Activated CD4-positive, alpha-beta T cell treated with anti-CD3 and anti-CD28 coated beads, Interleukin-2, Interleukin-6, amounts not matched to agents 100 ng/mL and 50 ng/mL, durations not matched to agents 16 hours and 8 hours (primary cell): Measurements from ENCODE around the gene PER1.

Experiments
- DNase-seq: peaks from one replicate; pipeline ENCODE4 v3.0.0-alpha.2; 2020

PER1 gene

GRCh38 chr17:8153525-8153956, 1.3 kb upstream of the PER1 start:
- peak; percentile 51 for DNase-seq

DNA sequence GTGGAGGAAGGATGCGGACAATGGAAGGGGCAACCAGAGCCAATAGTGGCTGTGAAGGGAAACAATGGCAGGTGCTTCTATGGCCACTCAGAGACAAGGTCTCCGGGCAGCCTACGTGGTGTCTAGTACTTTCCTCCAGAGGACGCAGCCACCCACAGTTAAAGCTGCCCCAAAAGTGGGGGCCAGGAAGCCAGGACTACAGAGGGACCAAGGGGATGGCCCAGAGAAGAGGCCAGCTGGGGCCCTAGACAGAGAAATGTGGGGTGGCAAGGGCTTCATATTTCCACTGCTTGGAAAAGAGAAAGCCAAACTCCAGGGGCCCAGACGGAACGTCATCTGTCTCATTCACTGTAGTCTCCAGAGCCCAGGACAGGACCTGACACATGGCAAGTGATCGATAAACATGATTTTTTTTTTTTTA, 837 bp upstream of the PER1 start:
- DNase-seq: no peak

DNA sequence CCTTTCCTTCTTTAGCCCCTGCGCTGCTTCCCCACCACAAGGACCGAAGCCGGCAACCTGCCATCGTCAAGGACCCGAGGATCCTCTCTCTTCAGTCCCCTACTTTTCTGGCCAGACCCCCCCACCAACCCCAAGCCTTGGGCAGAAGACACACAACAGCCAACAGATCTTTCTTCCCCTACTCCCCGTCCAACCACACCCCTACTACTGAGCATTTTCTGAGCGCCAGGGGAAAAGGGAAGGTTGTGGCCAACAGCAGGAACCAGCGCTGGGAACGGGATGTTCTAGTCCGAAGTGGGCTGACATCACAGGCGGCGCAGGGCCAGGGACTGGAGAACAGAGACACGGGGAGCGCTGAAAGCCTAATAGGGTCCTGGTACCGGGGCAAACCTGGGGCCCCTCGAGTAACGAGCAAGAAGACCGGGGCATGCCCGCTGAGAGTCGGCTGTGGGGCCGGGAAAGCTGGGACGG, 528 bp downstream of the PER1 start:
- no peak for DNase-seq

DNA sequence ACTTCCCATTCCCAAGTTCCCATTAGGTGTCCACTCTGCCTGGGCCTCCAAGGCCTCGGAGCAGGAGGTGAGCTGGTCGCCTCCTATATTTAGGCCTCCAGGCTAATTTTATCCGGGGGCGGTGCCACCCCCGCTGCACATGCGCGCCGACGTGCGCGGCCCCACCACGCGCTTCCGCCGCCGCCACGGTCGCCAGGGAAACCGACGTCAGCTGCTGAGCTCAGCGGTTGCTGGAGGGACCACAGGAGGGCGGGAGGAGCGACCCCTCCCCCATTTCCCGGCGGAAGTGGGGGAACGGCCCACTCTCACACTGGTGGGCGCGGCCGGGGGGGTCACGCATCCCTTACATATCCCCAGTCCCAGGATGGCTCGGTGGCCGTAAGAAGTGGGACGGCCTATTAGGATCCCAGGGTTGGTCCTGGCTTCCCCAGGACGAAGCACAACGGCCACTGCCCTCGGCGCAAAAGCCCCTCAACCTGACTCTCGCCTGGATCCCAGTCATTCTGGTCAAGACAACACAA, 1.0 kb downstream of the PER1 start:
- peak; percentile 92 for DNase-seq

GRCh38 chr17:8150194-8151119, 1.7 kb downstream of the PER1 start:
- DNase-seq: no peak

DNA sequence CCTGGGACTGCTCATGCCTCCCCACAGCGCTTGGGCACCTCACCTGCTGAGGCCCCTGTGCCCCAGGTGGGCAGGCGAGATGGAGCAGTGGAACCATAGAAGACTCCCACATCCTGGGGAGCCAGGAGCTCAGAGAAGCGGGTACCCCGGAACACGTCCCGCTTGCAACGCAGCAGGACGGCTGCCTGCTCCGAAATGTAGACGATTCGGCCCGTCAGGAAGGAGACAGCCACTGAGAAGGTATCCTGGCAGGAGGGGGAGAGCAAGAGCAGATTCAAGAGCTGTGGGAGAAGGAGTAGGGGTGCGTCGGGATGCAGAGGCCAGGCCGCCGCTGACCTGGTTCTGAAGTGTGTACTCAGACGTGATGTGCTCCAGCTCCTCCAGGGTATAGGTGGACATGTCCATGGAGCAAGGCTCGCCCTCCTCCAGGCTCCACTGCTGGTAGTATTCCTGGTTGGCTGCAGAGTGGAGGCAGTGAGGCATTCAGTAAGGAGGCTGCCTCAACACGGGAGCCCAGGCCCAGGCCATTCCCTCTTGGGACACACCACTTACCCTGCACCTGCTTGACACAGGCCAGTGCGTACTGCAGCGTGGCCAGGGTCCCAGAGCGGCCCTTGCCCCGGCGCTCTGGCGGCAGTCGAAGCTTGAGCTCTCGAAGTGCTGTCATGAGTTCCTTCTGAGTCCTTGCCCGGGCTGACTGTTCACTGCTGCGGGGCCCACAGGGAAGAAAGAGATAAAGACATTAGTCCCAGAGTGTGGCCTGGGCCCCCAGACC, 2.6 kb downstream of the PER1 start:
- DNase-seq: no peak

DNA sequence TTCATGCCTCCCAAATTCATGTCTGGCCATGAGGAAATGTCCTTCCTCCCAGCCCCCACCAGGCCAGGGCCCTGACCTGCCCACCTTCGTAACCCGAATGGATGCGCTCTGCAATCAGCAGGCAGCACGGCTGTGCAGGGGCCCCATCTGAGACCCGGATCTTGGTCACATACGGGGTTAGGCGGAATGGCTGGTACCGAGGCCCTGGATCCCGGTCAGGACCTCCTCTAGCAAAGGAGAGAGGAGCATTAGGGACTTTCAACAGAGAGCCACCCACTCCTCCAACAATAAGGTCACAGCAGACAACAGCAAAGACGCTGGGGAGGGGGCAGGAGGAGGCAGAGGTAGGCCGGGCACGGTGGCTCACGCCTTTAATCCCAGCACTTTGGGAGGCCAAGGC, 3.6 kb downstream of the PER1 start:
- DNase-seq: no peak

GRCh38 chr17:8147805-8148404, 4.3 kb downstream of the PER1 start:
- DNase-seq: no peak

- no peak for DNase-seq
Observed at GRCh38 chr17:8147141-8147804, 4.9 kb downstream of the PER1 start.

- no peak for DNase-seq
Observed at GRCh38 chr17:8146381-8147140, 5.6 kb downstream of the PER1 start.

GRCh38 chr17:8145811-8146210, 6.4 kb downstream of the PER1 start:
- no peak for DNase-seq

- DNase-seq: no peak
Observed at GRCh38 chr17:8144401-8145231, 7.6 kb downstream of the PER1 start.

- no peak for DNase-seq
Observed at GRCh38 chr17:8143581-8144400, 8.4 kb downstream of the PER1 start.

GRCh38 chr17:8142887-8143580, 9.2 kb downstream of the PER1 start:
- DNase-seq: no peak

DNA sequence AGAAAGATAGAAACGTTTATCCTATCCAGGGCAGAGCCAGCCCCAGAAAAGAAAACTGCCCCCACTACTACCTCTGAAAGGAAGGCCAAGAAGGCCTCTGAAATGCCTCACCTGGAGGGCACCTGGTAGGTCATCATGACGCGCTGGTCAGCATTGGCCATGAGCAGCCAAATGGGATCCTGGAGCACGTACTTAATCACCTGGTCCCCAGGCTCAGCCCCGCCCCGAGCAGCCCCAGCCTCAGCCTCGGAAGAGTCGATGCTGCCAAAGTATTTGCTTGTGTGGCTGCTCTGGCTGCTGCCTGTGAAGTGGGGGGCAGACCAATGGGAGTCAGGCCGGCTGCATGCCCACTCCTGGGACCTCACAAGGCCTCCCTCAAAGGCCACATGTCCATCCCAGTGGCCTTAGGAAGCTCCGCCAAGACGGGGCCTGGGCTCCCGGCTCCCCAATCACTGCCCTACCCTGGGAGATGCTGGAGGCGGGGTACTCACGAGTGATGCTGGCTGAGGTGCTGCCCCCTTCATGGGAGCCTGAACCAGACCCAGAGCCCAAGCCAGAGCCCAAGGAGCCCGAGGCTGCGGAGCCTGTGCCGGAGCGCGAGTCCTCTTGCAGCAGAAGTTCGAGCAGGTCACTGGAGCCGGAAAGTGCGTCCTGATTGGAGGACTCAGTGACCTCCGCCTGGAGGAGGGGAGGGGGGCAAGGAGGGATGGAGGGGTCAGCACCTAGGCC, 9.9 kb downstream of the PER1 start:
- DNase-seq: no peak

- DNase-seq: no peak
Observed at GRCh38 chr17:8141741-8142140, 10.5 kb downstream of the PER1 start.

DNA sequence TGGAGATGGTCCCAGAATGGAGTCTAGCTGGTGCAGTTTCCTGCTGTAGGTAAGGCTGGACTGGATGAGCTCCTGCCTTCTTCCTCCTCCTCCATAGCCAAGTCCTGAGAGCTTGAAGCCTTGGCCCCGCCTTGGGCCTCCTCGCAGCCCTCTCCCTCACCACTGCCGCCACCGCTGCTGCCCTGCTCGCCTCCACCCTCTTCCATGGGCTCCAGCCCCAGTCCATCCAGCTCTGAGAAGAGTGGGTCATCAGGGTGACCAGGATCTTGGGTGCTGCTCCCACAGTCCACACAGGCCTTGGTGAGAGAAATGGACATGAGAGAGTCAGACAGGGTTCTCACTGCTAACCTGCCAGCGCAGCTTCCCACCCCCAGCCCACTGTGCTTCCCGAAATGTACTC, 11.2 kb downstream of the PER1 start:
- no peak for DNase-seq
